Measurements from ENCODE around the gene ZNF710.

DNA sequence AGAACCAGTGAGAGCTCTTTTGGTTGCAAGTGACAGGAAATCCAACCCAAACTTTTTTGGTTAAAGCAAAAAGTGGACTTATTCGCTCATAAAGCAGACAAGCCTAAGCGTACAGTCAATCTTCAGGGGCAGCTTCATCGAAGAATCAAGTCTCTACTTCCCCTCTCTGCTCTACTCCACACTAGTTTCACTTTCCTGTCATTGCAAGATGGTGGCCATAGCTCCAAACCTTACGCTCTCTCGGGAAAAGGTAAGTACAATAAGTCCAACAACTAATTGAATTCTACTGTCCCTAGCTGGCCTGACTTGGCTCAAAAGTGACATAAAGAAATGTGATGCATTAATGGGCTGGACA is 24.9 kb upstream of the ZNF710 start:
- TF ChIP-seq PRDM4 (CRISPR knock-in tag; IDR thresholded peaks at IDR 0.05; ENCODE audit: borderline replicate concordance) (no peak), CHD2 (IDR thresholded peaks at IDR 0.05; ENCODE audit: low read depth, low read length) (no peak), NPAS2 (CRISPR knock-in tag; IDR thresholded peaks at IDR 0.05; ENCODE audit: borderline replicate concordance) (no peak), XRCC5 (optimal IDR thresholded peaks at IDR 0.05; ENCODE audit: low read length) (no peak), RAD21 (CRISPR knock-in tag; IDR thresholded peaks at IDR 0.05) (no peak), CTCF (CRISPR knock-in tag; IDR thresholded peaks at IDR 0.05) (no peak), CBX5 (CRISPR knock-in tag; IDR thresholded peaks at IDR 0.05; ENCODE audit: borderline replicate concordance) (no peak), FOXA1 (IDR thresholded peaks at IDR 0.05) (no peak), FOXA1 (CRISPR knock-in tag; IDR thresholded peaks at IDR 0.05) (no peak), GRHL1 (CRISPR knock-in tag; conservative IDR thresholded peaks at IDR 0.05) (no peak)
- TF ChIP-seq, protein P1, sequence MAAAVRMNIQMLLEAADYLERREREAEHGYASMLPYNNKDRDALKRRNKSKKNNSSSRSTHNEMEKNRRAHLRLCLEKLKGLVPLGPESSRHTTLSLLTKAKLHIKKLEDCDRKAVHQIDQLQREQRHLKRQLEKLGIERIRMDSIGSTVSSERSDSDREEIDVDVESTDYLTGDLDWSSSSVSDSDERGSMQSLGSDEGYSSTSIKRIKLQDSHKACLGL (CRISPR knock-in tag; IDR thresholded peaks at IDR 0.05), result no peak

All from HepG2 (cell line).